Chondrocyte (in vitro differentiated cells): Measurements from ENCODE around the gene AGBL1. TPM values are rescaled to one million over a fixed set of nuclear protein-coding genes. Genes with fewer than 3 reads are reported as not detected.
"Not testable (repeated sequence)": the region's sequence is repeated elsewhere in the genome, so short reads cannot be mapped to it uniquely, and the experiment has no call there.

Source experiments
- DNase-seq: peaks from one replicate; pipeline ENCODE4 v3.0.0; 2021; ENCODE audit warnings: mixed read lengths, low spot score
- H3K27ac Mint-ChIP-seq: one replicate; pipeline ENCODE4 v1.8.0; 2021; ENCODE audit warnings: mild to moderate bottlenecking, moderate library complexity, mixed read lengths; ENCODE audit not compliant: unreplicated experiment
- H3K27me3 Mint-ChIP-seq: 2 replicates; pipeline ENCODE4 v1.8.0; 2021; ENCODE audit warnings: low read depth, mixed read lengths
- H3K36me3 Mint-ChIP-seq: 2 replicates; pipeline ENCODE4 v1.8.0; 2021; ENCODE audit warnings: low read depth, mixed read lengths
- H3K4me1 Mint-ChIP-seq: 2 replicates; pipeline ENCODE4 v1.8.0; 2021; ENCODE audit warnings: low read depth, mild to moderate bottlenecking, mixed read lengths
- H3K4me3 Mint-ChIP-seq: one replicate; pipeline ENCODE4 v1.8.0; 2021; ENCODE audit warnings: mild to moderate bottlenecking, moderate library complexity, mixed read lengths; ENCODE audit not compliant: unreplicated experiment
- H3K9me3 Mint-ChIP-seq: 2 replicates; pipeline ENCODE4 v1.8.0; 2021; ENCODE audit warnings: low read depth, mixed read lengths
- CTCF ChIP-seq: fragments of 200-600 bp; sonication (generic); IDR thresholded peaks from 2 replicates; pipeline ENCODE4 v1.5.0; 2021; ENCODE audit warnings: antibody characterized with exemption, mild to moderate bottlenecking, moderate library complexity
- total RNA-seq: library from RNA; stranded (reverse); gene quantifications from 3 replicates; pipeline ENCODE4 v1.2.1, GENCODE V29; 2021

The AGBL1 gene
- total RNA-seq, 1 donor from 2014 or later = not detected

GRCh38 chr15:87033056-87033455 lies 953.4 kb downstream of the AGBL1 start:
- peaks cover 4% of the 10 kb centered on the region for H3K27me3 Mint-ChIP-seq
- peak; percentile 26 for TF ChIP-seq CTCF
- H3K27ac Mint-ChIP-seq = no peak overlapping the region
- no peak overlapping the region for H3K4me3 Mint-ChIP-seq
- H3K4me1 Mint-ChIP-seq = no peaks in the 10 kb centered on the region
- H3K36me3 Mint-ChIP-seq = no peaks in the 10 kb centered on the region
- no peak for DNase-seq
- H3K9me3 Mint-ChIP-seq = no peaks in the 10 kb centered on the region

GRCh38 chr15:87034886-87035285 lies 955.2 kb downstream of the AGBL1 start:
- DNase-seq = no peak
- no peaks in the 10 kb centered on the region for H3K4me1 Mint-ChIP-seq
- H3K36me3 Mint-ChIP-seq = no peaks in the 10 kb centered on the region
- no peak overlapping the region for H3K4me3 Mint-ChIP-seq
- no peaks in the 10 kb centered on the region for H3K9me3 Mint-ChIP-seq
- no peak for TF ChIP-seq CTCF
- H3K27me3 Mint-ChIP-seq = peaks cover 7% of the 10 kb centered on the region
- H3K27ac Mint-ChIP-seq = no peak overlapping the region

- H3K4me3 Mint-ChIP-seq = no peak overlapping the region
- no peaks in the 10 kb centered on the region for H3K36me3 Mint-ChIP-seq
- H3K27ac Mint-ChIP-seq = no peak overlapping the region
- no peak for TF ChIP-seq CTCF
- H3K27me3 Mint-ChIP-seq = peaks cover 7% of the 10 kb centered on the region
- no peak for DNase-seq
- H3K4me1 Mint-ChIP-seq = no peaks in the 10 kb centered on the region
- H3K9me3 Mint-ChIP-seq = no peaks in the 10 kb centered on the region
Measured at GRCh38 chr15:87038404-87038803, 958.7 kb downstream of the AGBL1 start.

- not testable (repeated sequence) for H3K9me3 Mint-ChIP-seq, DNase-seq, H3K36me3 Mint-ChIP-seq, H3K4me3 Mint-ChIP-seq, H3K27me3 Mint-ChIP-seq, H3K27ac Mint-ChIP-seq, H3K4me1 Mint-ChIP-seq
Measured at GRCh38 chr15:87042619-87043018, 962.9 kb downstream of the AGBL1 start.

GRCh38 chr15:87045746-87046145 lies 966.1 kb downstream of the AGBL1 start:
- TF ChIP-seq CTCF = no peak
- Mint-ChIP-seq H3K4me3 (no peak overlapping the region), H3K27ac (no peak overlapping the region), H3K9me3 (no peaks in the 10 kb centered on the region), H3K4me1 (no peaks in the 10 kb centered on the region), H3K27me3 (peaks cover 4% of the 10 kb centered on the region), H3K36me3 (no peaks in the 10 kb centered on the region)
- DNase-seq = no peak

GRCh38 chr15:87047203-87047965 lies 967.7 kb downstream of the AGBL1 start:
- H3K4me3 Mint-ChIP-seq = no peak overlapping the region
- TF ChIP-seq CTCF = no peak
- no peak overlapping the region for H3K27ac Mint-ChIP-seq
- no peaks in the 10 kb centered on the region for H3K36me3 Mint-ChIP-seq
- peaks cover 4% of the 10 kb centered on the region for H3K27me3 Mint-ChIP-seq
- no peaks in the 10 kb centered on the region for H3K9me3 Mint-ChIP-seq
- H3K4me1 Mint-ChIP-seq = no peaks in the 10 kb centered on the region
- DNase-seq = no peak
